Vagina (tissue), 2 donors: ENCODE results near the gene CHN1. TPM values are rescaled to one million over a fixed set of nuclear protein-coding genes. Genes with fewer than 3 reads are reported as not detected.

Experiments
- DNase-seq, 2 donors: peaks; one replicate each; pipeline ENCODE4 v3.0.0-alpha.2; 2017; ENCODE audit errors: extremely low spot score in 2 of 2
- H3K27ac ChIP-seq: fragments of 200-600 bp; sonication (generic); one replicate; pipeline ENCODE4 v1.5.1; 2019
- H3K27me3 ChIP-seq: fragments of 200-600 bp; sonication (generic); one replicate; pipeline ENCODE4 v1.5.1; 2019
- H3K36me3 ChIP-seq, 2 donors: fragments of 200-600 bp; sonication (generic); one replicate each; pipeline ENCODE4 v1.5.1; 2017 to 2019
- H3K4me1 ChIP-seq: fragments of 200-600 bp; sonication (generic); one replicate; pipeline ENCODE4 v1.5.1; 2019
- H3K4me3 ChIP-seq, 2 donors: fragments of 200-600 bp; sonication (generic); 1 replicate in 1 of 2; 2 replicates in 1 of 2; pipeline ENCODE4 v1.5.1; 2016 to 2019
- H3K9me3 ChIP-seq: fragments of 200-600 bp; sonication (generic); one replicate; pipeline ENCODE4 v1.5.1; 2019
- CTCF ChIP-seq, 3 experiments: fragments of 450-650 bp in 2 of 3; fragments of 200-600 bp in 1 of 3; sonication (generic) in 1 of 3; IDR thresholded peaks; one replicate each; pipeline ENCODE4 v1.5.1; 2017 to 2019; ENCODE audit warnings: antibody characterized with exemption in 3 of 3, mild to moderate bottlenecking in 2 of 3, moderate library complexity in 2 of 3
- POLR2A ChIP-seq, 2 donors: fragments of 450-650 bp; IDR thresholded peaks; one replicate each; pipeline ENCODE4 v1.6.1; 2017; ENCODE audit warnings: antibody characterized with exemption in 2 of 2, mild to moderate bottlenecking in 2 of 2, moderate library complexity in 2 of 2
- POLR2AphosphoS5 ChIP-seq, 2 donors: sonication (generic); formaldehyde crosslinking; IDR thresholded peaks; one replicate each; pipeline ENCODE4 v1.9.0; 2017; ENCODE audit warnings: antibody characterized with exemption in 2 of 2, mild to moderate bottlenecking in 2 of 2, low read depth in 1 of 2; ENCODE audit not compliant: insufficient read depth in 1 of 2
- intact Hi-C: fragments of 100-400 bp; cut with DNase I; formaldehyde crosslinking; loops from one replicate; pipeline ENCODE4 v1.15.1; 2023
- total RNA-seq: library from RNA; depleted of rRNA; stranded (reverse); fragments of >200 nt; gene quantifications from one replicate; pipeline ENCODE4 v1.2.3, GENCODE V29; 2016

The CHN1 gene
- total RNA-seq, 1 donor from 2014 or later, result 9.6 TPM

GRCh38 chr2:174775571-174775980, 229.6 kb downstream of the CHN1 start:
- Histone ChIP-seq H3K4me3 (no peak overlapping the region), H3K36me3 (no peaks in the 10 kb centered on the region), H3K27me3 (no peaks in the 10 kb centered on the region), H3K27ac (no peak overlapping the region), H3K4me1 (peaks cover 25% of the 10 kb centered on the region), H3K9me3 (no peaks in the 10 kb centered on the region)
- intact Hi-C loops, result no loop called here
- no peak for DNase-seq
- TF ChIP-seq POLR2A (IDR thresholded peaks at IDR 0.05), result no peak
- no peak for TF ChIP-seq CTCF (IDR thresholded peaks at IDR 0.05)
- TF ChIP-seq POLR2AphosphoS5 (IDR thresholded peaks at IDR 0.05; ENCODE audit: insufficient read depth in 1 of 2, low read depth in 1 of 2), result no peak

- Histone ChIP-seq H3K4me3 (no peak overlapping the region), H3K27me3 (no peaks in the 10 kb centered on the region), H3K4me1 (peaks cover 25% of the 10 kb centered on the region), H3K9me3 (no peaks in the 10 kb centered on the region), H3K27ac (no peak overlapping the region), H3K36me3 (no peaks in the 10 kb centered on the region)
- no peak for DNase-seq
- no peak for TF ChIP-seq POLR2AphosphoS5 (IDR thresholded peaks at IDR 0.05; ENCODE audit: insufficient read depth in 1 of 2, low read depth in 1 of 2)
- TF ChIP-seq CTCF (IDR thresholded peaks at IDR 0.05), result no peak
- no peak for TF ChIP-seq POLR2A (IDR thresholded peaks at IDR 0.05)
- intact Hi-C loops, result loop anchor here (5.0 kb wide), 1 partner anchor 212 kb away; no protein-coding TSS in a partner anchor
Observed at GRCh38 chr2:174774886-174775285, 230.3 kb downstream of the CHN1 start.

- H3K4me1 ChIP-seq, result peaks cover 19% of the 10 kb centered on the region
- H3K9me3 ChIP-seq, result no peaks in the 10 kb centered on the region
- H3K36me3 ChIP-seq, result no peaks in the 10 kb centered on the region
- no peak overlapping the region for H3K4me3 ChIP-seq
- TF ChIP-seq CTCF (IDR thresholded peaks at IDR 0.05) (no peak), POLR2AphosphoS5 (IDR thresholded peaks at IDR 0.05; ENCODE audit: insufficient read depth in 1 of 2, low read depth in 1 of 2) (no peak), POLR2A (IDR thresholded peaks at IDR 0.05) (no peak)
- intact Hi-C loops, result loop anchor here (5.0 kb wide), 1 partner anchor 214 kb away; no protein-coding TSS in a partner anchor
- no peak for DNase-seq
- H3K27me3 ChIP-seq, result no peaks in the 10 kb centered on the region
- no peak overlapping the region for H3K27ac ChIP-seq
Observed at GRCh38 chr2:174773215-174773614, 232.0 kb downstream of the CHN1 start.

GRCh38 chr2:174772472-174772801, 232.7 kb downstream of the CHN1 start:
- TF ChIP-seq POLR2A (IDR thresholded peaks at IDR 0.05) (no peak), POLR2AphosphoS5 (IDR thresholded peaks at IDR 0.05; ENCODE audit: insufficient read depth in 1 of 2, low read depth in 1 of 2) (no peak), CTCF (IDR thresholded peaks at IDR 0.05) (no peak)
- intact Hi-C loops, result loop anchor here (5.0 kb wide), 1 partner anchor 215 kb away; no protein-coding TSS in a partner anchor
- peaks cover 13% of the 10 kb centered on the region for H3K4me1 ChIP-seq

GRCh38 chr2:174771631-174772471, 233.3 kb downstream of the CHN1 start:
- TF ChIP-seq CTCF (IDR thresholded peaks at IDR 0.05), result peak; percentile 69 to 78 (median 78)
- TF ChIP-seq POLR2A (IDR thresholded peaks at IDR 0.05), result no peak
- no peaks in the 10 kb centered on the region for H3K27me3 ChIP-seq
- intact Hi-C loops, result loop anchor here (5.0 kb wide), 1 partner anchor 215 kb away; no protein-coding TSS in a partner anchor
- H3K27ac ChIP-seq, result peak overlapping the region; percentile 66
- H3K9me3 ChIP-seq, result no peaks in the 10 kb centered on the region
- no peaks in the 10 kb centered on the region for H3K36me3 ChIP-seq
- no peak for DNase-seq
- no peak overlapping the region for H3K4me3 ChIP-seq
- peaks cover 10% of the 10 kb centered on the region for H3K4me1 ChIP-seq

More at GRCh38 chr2:174772472-174772801, 232.7 kb downstream of the CHN1 start:
- peak overlapping the region; percentile 66 for H3K27ac ChIP-seq
- H3K27me3 ChIP-seq, result no peaks in the 10 kb centered on the region
- no peak for DNase-seq
- no peaks in the 10 kb centered on the region for H3K9me3 ChIP-seq
- no peaks in the 10 kb centered on the region for H3K36me3 ChIP-seq
- H3K4me3 ChIP-seq, result no peak overlapping the region
